ENCODE measurements around the gene MTHFD1L.

- TF ChIP-seq CTCF (IDR thresholded peaks at IDR 0.05): no peak
- no peak for TF ChIP-seq POLR2A (IDR thresholded peaks at IDR 0.05)
These were observed 29.9 kb upstream of the MTHFD1L start for GRCh38 chr6:150835620-150836019.
